GM12891 (cell line): ENCODE results near the gene FN3K.

Experiments used
- POLR2A ChIP-seq: IDR thresholded peaks from 2 replicates; pipeline ENCODE4 v1.6.1; 2011; ENCODE audit warnings: low read depth, low read length, control low read depth
- POLR2AphosphoS5 ChIP-seq: IDR thresholded peaks from 2 replicates; pipeline ENCODE4 v1.6.1; 2011; ENCODE audit warnings: low read depth, low read length, control low read depth
- TAF1 ChIP-seq: IDR thresholded peaks from 2 replicates; pipeline ENCODE4 v1.6.1; 2011; ENCODE audit warnings: low read depth, low read length, control low read depth

DNA sequence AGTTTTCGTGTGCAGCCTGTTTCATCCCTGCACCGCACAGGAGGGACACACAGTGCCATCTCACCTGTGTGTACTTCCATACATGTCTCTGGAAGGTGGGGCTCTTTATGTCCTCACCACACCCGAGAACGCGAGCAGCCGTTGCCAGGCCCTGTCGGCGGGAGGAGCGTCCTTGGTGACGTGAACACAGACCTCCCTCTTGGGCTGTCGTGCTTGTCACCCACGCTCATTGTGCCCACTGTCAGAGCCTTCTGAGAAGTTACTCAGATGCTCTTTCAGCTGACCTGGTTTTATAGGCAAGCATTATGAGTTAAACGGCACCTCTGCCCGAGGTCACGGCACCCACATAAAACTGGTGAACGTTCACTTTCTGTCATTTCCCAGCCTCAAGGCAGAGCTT is 64.2 kb downstream of the FN3K start:
- TF ChIP-seq POLR2AphosphoS5 (no peak), POLR2A (no peak), TAF1 (no peak)
